GM12872 (cell line): ENCODE measurements around the gene OR13C3.
A peak's percentile ranks its signal among the peaks of the same experiment; 100 is the strongest.

ENCODE experiments used
- TF ChIP-seq, protein P1 (sequence below): IDR thresholded peaks from 3 replicates; pipeline ENCODE4 v1.5.1; 2011; ENCODE audit warnings: low read depth, mild to moderate bottlenecking, low read length, moderate library complexity; ENCODE audit not compliant: insufficient read depth

Gene OR13C3

DNA sequence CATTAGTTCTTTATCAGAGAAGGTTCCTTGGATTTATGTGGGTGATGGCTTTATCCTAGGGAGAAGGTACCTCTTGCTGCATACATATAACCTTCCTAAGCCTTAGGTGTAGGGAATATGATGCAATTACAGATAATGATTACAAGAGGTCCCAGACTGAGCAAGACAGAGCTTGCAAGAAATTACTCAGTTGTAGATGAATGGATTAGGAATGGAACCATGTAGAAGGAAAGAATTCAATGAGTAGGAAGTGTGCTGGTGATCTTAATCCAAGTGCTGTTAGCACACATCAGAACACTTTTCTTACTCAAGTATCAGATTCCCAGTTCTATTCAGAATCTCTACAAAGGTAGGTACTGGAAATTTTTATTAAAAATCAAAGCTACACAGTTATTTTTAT is 30.1 kb downstream of the OR13C3 start:
- TF ChIP-seq, protein P1, sequence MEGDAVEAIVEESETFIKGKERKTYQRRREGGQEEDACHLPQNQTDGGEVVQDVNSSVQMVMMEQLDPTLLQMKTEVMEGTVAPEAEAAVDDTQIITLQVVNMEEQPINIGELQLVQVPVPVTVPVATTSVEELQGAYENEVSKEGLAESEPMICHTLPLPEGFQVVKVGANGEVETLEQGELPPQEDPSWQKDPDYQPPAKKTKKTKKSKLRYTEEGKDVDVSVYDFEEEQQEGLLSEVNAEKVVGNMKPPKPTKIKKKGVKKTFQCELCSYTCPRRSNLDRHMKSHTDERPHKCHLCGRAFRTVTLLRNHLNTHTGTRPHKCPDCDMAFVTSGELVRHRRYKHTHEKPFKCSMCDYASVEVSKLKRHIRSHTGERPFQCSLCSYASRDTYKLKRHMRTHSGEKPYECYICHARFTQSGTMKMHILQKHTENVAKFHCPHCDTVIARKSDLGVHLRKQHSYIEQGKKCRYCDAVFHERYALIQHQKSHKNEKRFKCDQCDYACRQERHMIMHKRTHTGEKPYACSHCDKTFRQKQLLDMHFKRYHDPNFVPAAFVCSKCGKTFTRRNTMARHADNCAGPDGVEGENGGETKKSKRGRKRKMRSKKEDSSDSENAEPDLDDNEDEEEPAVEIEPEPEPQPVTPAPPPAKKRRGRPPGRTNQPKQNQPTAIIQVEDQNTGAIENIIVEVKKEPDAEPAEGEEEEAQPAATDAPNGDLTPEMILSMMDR = no peak

DNA sequence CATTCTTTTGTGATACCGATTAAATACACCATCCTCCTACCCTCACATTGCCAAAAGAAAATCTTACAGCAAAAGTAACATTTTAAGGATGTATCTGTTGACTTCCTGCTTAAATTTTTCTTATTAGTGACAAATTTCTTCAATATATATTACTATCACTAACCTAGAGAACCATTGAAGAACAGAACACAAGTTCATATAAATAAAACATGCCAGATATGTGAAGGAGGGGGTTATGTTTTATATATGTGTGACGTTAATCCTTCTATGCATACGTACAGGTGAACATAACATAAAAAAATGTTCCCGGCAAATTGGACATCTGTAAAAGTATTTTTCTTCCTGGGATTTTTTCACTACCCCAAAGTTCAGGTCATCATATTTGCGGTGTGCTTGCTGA is 32.7 kb downstream of the OR13C3 start, which contains the start of gene OR13F1:
OR13F1 (plus strand) TSS at position 301 of the 400 bp plus-strand sequence; CDS start at position 301, 0 bp downstream.
- TF ChIP-seq, protein P1 = no peak

DNA sequence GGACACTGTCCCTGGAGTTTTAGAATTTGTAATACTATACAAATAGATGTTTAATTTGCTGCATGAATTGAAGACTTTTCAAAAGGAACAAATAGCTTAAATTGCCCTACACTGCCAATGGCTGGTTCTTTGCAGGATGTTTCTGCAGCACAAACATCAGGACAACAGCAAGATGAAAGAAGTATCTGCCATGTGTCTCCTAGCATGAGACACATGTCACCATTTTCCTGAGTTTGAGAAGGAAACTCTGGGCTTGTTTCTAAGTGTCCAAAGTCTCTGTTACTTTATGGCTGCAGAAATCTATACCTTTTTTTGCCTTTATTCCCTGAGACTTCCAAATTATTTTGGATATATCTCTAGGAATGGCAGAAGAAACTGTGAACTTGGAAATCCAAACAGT is 33.2 kb downstream of the OR13C3 start:
- TF ChIP-seq, protein P1 = no peak

DNA sequence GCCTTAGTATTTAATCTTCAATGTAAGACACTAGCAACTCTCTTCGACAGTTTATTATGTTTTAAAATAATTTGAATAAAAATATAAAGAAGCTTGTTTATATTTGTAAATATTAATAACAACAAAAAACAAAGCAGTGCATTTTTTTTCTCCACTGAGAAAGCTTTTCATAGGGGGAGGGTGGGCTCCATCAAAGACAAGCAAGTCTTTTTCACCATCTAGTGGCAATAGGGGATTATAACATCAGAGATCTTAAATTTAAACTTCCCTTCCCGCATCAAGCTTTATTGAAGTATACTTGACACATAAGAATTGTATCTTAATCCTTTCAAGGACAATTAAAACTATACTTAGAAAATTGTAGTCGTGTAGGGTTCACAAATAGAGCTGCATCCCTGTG is 41.8 kb downstream of the OR13C3 start:
- TF ChIP-seq, protein P1 = 0 out of 3 replicates have a peak, but pooled peaks have one; percentile 7
